Osteoblast (primary cell): ENCODE measurements around the gene PTPRD. TPM values are rescaled to one million over a fixed set of nuclear protein-coding genes. Genes with fewer than 3 reads are reported as not detected.

ENCODE experiments used
- DNase-seq: peaks from one replicate; pipeline ENCODE4 v3.0.0; 2011; ENCODE audit warnings: low spot score, mixed read lengths; ENCODE audit not compliant: insufficient read length; ENCODE audit errors: missing footprints
- H2AFZ ChIP-seq: 2 replicates; pipeline ENCODE4 v1.6.0; 2011; ENCODE audit warnings: mild to moderate bottlenecking, low read length
- H3K27ac ChIP-seq: 2 replicates; pipeline ENCODE4 v1.5.1; 2011; ENCODE audit warnings: mild to moderate bottlenecking, low read depth, low read length, moderate library complexity
- H3K27me3 ChIP-seq: 2 replicates; pipeline ENCODE4 v1.6.0; 2012; ENCODE audit warnings: mild to moderate bottlenecking, control low read depth, inconsistent platforms, low read length, moderate library complexity; ENCODE audit not compliant: insufficient read depth
- H3K36me3 ChIP-seq: 2 replicates; pipeline ENCODE4 v1.5.1; 2011; ENCODE audit warnings: mild to moderate bottlenecking, low read length, control low read depth, moderate library complexity; ENCODE audit not compliant: insufficient read depth
- H3K4me1 ChIP-seq: 2 replicates; pipeline ENCODE4 v1.5.1; 2011; ENCODE audit warnings: mild to moderate bottlenecking, low read length, control low read depth, moderate library complexity; ENCODE audit not compliant: insufficient read depth
- H3K4me2 ChIP-seq: 2 replicates; pipeline ENCODE4 v1.6.0; 2011; ENCODE audit warnings: mild to moderate bottlenecking, low read length; ENCODE audit not compliant: insufficient read depth
- H3K4me3 ChIP-seq: fragments of 200-600 bp; sonication (generic); 3 replicates; pipeline ENCODE4 v1.5.1; 2012; ENCODE audit warnings: mild to moderate bottlenecking, low read length, inconsistent platforms; ENCODE audit not compliant: insufficient read depth
- H3K79me2 ChIP-seq: 2 replicates; pipeline ENCODE4 v1.6.0; 2012; ENCODE audit warnings: mild to moderate bottlenecking, low read length, control low read depth, inconsistent platforms; ENCODE audit not compliant: insufficient read depth
- H3K9me3 ChIP-seq: 2 replicates; pipeline ENCODE4 v1.5.1; 2011; ENCODE audit warnings: low read depth, low read length, control low read depth
- H4K20me1 ChIP-seq: 2 replicates; pipeline ENCODE4 v1.6.0; 2012; ENCODE audit warnings: mild to moderate bottlenecking, low read length, control low read depth; ENCODE audit not compliant: insufficient read depth
- total RNA-seq: library from RNA; depleted of rRNA; stranded (reverse); fragments of >200 nt; gene quantifications from 2 replicates; pipeline ENCODE4 v1.2.3, GENCODE V29; 2012
- TF ChIP-seq, protein P1 (sequence below): IDR thresholded peaks from 2 replicates; pipeline ENCODE4 v1.5.1; 2011; ENCODE audit warnings: mild to moderate bottlenecking, low read depth, low read length, moderate library complexity; ENCODE audit errors: extremely low read depth

Gene PTPRD
- total RNA-seq, 1 donor: 23.9 TPM

DNA sequence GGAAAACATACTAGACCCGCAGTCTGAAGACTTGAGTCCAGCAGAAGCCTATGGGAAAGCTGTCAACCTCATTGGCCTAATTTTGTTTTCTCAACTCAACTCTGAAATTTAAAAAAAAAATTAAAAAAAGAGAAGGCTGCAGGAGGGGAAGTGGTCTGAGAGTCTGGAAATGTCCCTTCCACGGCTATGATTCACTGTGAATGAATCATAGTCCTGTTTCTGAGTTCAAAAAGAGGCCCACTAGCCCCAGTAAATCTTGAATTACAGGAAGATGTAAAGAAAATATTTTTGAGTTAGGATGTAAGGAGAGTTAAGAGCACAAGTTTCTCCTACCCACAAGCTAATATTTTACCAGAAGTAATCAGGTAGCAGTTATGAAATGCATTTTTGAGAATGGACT is 2247.8 kb downstream of the PTPRD start:
- TF ChIP-seq, protein P1, sequence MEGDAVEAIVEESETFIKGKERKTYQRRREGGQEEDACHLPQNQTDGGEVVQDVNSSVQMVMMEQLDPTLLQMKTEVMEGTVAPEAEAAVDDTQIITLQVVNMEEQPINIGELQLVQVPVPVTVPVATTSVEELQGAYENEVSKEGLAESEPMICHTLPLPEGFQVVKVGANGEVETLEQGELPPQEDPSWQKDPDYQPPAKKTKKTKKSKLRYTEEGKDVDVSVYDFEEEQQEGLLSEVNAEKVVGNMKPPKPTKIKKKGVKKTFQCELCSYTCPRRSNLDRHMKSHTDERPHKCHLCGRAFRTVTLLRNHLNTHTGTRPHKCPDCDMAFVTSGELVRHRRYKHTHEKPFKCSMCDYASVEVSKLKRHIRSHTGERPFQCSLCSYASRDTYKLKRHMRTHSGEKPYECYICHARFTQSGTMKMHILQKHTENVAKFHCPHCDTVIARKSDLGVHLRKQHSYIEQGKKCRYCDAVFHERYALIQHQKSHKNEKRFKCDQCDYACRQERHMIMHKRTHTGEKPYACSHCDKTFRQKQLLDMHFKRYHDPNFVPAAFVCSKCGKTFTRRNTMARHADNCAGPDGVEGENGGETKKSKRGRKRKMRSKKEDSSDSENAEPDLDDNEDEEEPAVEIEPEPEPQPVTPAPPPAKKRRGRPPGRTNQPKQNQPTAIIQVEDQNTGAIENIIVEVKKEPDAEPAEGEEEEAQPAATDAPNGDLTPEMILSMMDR: no peak
- no peaks in the 10 kb centered on the region for H3K79me2 ChIP-seq
- H3K4me3 ChIP-seq: no peak overlapping the region
- peak; percentile 78 for DNase-seq
- H4K20me1 ChIP-seq: no peaks in the 10 kb centered on the region
- H3K27ac ChIP-seq: peak overlapping the region; percentile 74
- H3K4me1 ChIP-seq: peaks cover 20% of the 10 kb centered on the region
- no peak overlapping the region for H2AFZ ChIP-seq
- H3K9me3 ChIP-seq: no peaks in the 10 kb centered on the region
- no peaks in the 10 kb centered on the region for H3K36me3 ChIP-seq
- peak overlapping the region; percentile 28 for H3K4me2 ChIP-seq
- H3K27me3 ChIP-seq: no peaks in the 10 kb centered on the region

DNA sequence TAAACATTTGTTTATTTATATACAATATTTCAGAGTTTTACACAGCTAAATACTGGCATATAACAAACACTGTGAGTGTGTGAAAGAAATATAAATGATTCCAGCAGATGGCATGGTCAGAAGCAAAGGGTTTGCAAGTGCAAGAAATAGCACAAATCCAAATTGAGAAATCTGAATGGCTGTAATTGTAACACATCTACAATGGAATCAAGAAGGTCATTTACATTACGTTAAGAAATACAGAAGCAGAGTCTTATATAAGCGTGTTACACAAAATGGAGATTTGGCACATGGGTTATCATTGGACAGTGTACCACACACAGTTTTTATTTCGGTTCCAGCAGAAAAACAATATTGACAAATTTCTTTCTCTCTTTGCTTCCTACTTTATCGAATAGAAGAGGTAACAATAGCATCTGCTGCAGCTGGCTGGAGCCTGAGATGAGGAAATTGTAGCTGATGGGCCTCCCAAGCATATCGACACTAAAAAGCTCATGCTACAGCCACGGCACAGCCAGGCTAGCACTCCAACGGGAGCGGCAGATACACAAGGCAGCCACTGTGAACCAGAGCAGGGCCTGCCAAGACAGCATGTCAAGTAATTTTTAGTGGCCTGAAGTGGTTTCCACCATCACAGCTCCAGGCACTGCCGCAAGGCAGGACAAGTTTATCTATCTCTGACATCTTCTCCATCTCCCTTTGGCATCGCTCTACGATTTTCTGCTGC is 2248.6 kb downstream of the PTPRD start:
- peaks cover 20% of the 10 kb centered on the region for H3K4me1 ChIP-seq
- no peaks in the 10 kb centered on the region for H3K9me3 ChIP-seq
- TF ChIP-seq, protein P1: no peak
- H3K79me2 ChIP-seq: no peaks in the 10 kb centered on the region
- no peak overlapping the region for H2AFZ ChIP-seq
- H3K27ac ChIP-seq: no peak overlapping the region
- H3K4me2 ChIP-seq: no peak overlapping the region
- no peaks in the 10 kb centered on the region for H4K20me1 ChIP-seq
- H3K4me3 ChIP-seq: no peak overlapping the region
- no peaks in the 10 kb centered on the region for H3K27me3 ChIP-seq
- DNase-seq: no peak
- no peaks in the 10 kb centered on the region for H3K36me3 ChIP-seq

DNA sequence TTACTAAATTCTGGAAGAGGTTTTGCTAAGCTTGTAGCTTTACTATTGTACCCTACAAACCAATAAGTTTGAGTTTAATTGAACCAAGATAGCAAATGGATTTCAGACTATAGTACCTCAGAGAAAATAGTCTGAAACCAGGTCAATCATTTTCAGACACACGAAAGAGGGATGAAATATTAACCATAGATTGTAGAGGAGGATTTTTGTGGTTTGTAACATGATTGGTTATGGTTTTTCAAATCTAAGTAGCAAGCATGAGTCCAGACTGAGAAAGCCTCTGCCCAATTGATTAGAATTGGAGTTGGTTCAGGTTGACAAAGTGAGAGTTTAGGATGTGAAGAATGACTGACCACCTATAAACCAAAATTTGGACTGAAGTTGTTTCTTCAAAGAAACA is 2250.6 kb downstream of the PTPRD start:
- H3K4me2 ChIP-seq: no peak overlapping the region
- H3K79me2 ChIP-seq: no peaks in the 10 kb centered on the region
- no peaks in the 10 kb centered on the region for H3K27me3 ChIP-seq
- no peaks in the 10 kb centered on the region for H3K36me3 ChIP-seq
- TF ChIP-seq, protein P1: no peak
- no peak overlapping the region for H3K27ac ChIP-seq
- DNase-seq: no peak
- no peaks in the 10 kb centered on the region for H3K9me3 ChIP-seq
- no peaks in the 10 kb centered on the region for H4K20me1 ChIP-seq
- H3K4me3 ChIP-seq: no peak overlapping the region
- H3K4me1 ChIP-seq: peaks cover 20% of the 10 kb centered on the region
- no peak overlapping the region for H2AFZ ChIP-seq

DNA sequence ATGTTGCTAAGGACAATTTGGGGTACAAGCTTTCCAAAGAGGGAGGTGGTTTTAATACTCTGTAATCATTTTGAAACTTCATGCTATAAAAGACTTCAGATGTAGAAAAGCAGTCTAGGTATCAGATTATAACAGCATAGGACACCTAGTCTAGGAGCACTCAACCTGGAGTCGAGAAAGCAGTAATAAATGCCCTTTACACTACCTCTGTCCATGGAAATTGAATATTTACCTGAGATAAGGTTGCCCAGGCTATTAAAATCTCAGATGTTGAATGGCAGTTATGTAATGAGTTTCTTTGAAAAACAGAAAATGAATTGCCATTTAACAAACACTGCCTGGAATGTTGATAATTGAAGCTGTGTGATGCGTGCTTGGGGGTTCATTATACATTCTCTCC is 2251.4 kb downstream of the PTPRD start:
- no peaks in the 10 kb centered on the region for H3K27me3 ChIP-seq
- H3K79me2 ChIP-seq: no peaks in the 10 kb centered on the region
- no peak for DNase-seq
- no peaks in the 10 kb centered on the region for H4K20me1 ChIP-seq
- H3K36me3 ChIP-seq: no peaks in the 10 kb centered on the region
- H3K9me3 ChIP-seq: no peaks in the 10 kb centered on the region
- TF ChIP-seq, protein P1: no peak
- H2AFZ ChIP-seq: no peak overlapping the region
- H3K4me3 ChIP-seq: no peak overlapping the region
- H3K4me2 ChIP-seq: no peak overlapping the region
- H3K27ac ChIP-seq: no peak overlapping the region
- H3K4me1 ChIP-seq: peaks cover 14% of the 10 kb centered on the region
